T follicular helper cell (primary cell): ENCODE data around the gene LSM7.

ENCODE experiments used
- DNase-seq: peaks from one replicate; pipeline ENCODE4 v3.0.0-alpha.2; 2020; ENCODE audit warnings: low read depth
- total RNA-seq, 2 experiments: gene quantifications; one replicate each; lab custom pipeline; 2026; lab: John Stamatoyannopoulos, UW

The LSM7 gene
- 42.7 to 72.4 reads per million in 2 experiments for total RNA-seq

DNA sequence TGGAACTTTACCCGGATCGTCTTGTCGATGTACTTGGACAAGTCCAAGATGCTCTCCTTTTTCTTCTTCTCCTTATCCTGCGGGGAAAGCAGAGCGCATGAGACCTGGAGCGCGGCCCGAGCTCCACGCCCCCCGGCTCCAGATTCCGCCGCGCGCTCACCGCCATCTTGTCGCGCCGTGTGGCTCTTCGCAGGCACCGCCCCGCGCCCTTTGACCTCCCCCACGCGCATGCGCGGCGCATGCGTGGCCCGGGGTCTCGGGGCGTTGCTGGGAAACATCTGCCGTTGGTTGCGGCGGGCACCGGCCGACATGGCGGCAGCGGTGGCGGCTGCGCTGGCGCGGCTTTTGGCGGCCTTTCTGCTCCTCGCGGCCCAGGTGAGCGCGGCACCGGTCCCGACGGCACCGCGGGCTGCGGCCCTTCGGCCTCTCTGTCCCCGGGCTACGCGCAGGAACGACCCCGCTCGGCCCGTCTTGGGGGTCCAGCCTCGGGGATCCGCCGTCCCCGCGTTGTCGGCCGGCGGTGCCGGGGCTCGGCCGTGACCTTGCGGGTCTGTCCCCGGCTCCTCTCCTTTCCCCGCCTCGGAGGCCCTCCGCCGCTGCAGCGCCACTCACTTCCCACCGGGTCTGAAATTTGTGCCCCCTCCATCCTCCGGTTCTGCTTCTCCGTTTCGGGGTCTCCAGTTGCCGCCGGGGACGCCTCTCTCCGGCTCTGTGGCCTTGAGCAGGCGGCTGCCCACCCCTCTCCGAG is at the start of gene LSM7, which contains the start of gene SPPL2B:
LSM7 (minus strand) TSS at position 186 of the 748 bp plus-strand sequence; CDS start at position 166, 20 bp downstream.
SPPL2B (plus strand) TSS at position 284 of the 748 bp plus-strand sequence; CDS start at position 310, 26 bp downstream.
- DNase-seq = peak; percentile 90

GRCh38 chr19:2376784-2377519 is 48.6 kb upstream of the LSM7 start:
- DNase-seq = no peak

DNA sequence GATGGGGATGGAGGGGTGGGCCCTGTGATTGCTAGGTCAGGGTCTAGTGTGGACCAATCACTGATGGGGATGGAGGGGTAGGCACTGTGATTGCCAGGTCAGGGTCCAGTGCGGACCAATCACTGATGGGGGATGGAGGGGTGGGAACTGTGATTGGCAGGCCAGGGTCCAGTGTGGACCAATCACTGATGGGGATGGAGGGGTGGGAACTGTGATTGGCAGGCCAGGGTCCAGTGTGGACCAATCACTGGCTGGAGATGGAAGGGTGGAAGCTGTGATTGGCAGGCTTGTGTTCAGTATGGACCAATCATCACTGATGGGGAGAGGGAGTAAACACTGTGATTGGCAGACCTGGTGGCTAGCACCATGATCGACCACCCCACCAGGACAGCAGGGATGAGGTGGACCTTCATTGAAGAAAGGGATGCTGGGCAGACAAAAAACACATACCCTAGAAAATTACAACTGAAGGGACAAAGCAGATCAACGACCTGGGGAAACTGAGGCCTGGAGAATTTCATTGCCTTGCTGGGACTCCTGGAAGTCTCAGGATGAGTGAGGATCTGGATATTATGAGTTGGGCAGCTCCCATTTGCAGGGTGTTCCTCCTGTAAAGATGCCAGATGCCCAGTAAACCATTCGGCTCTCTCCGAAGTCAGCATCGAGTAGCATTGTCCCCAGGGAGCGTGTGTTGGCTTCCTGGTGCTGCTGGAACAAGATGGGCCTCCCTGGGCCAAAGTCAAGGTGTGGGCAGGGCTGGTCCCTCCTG is 47.2 kb upstream of the LSM7 start:
- no peak for DNase-seq

- no peak for DNase-seq
These were observed 46.4 kb upstream of the LSM7 start for GRCh38 chr19:2374808-2375207.

- DNase-seq = no peak
These were observed 43.8 kb upstream of the LSM7 start for GRCh38 chr19:2372076-2372612.

- no peak for DNase-seq
These were observed 43.3 kb upstream of the LSM7 start for GRCh38 chr19:2371656-2372055.

GRCh38 chr19:2365201-2365970 is 37.0 kb upstream of the LSM7 start:
- no peak for DNase-seq

DNA sequence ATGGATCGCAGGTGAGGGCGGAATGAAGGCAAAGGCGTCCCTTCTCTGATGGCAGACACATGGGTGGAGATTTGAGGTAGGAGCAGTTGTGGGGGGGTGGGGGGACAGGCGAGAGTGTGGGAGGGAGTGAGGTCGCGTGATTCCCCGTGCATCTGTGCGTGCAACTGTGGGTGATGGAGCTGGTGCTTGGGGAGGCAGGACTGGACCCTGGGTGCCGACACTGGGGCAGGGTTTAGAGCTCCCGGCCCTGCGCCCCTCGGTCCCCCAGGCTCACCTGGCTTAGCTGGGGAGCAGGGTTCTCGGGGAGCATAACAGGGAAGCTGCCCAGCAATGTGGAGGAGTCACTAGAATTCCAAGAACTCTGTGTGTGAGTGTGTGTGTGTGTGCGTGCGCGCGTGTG is 35.0 kb upstream of the LSM7 start:
- DNase-seq = no peak

GRCh38 chr19:2362970-2363300 is 34.5 kb upstream of the LSM7 start:
- DNase-seq = no peak

- DNase-seq = no peak
These were observed 33.9 kb upstream of the LSM7 start for GRCh38 chr19:2362046-2362969.

- DNase-seq = no peak
These were observed 33.1 kb upstream of the LSM7 start for GRCh38 chr19:2361246-2362045.

GRCh38 chr19:2360833-2361232 is 32.4 kb upstream of the LSM7 start:
- DNase-seq = no peak

- no peak for DNase-seq
These were observed 31.8 kb upstream of the LSM7 start, which contains the start of gene TMPRSS9 for GRCh38 chr19:2359992-2360685. Gene TMPRSS9 (plus strand): TSS chr19:2360265. CDS start chr19:2389786, 29,521 bp downstream.

- DNase-seq = no peak
These were observed 30.3 kb upstream of the LSM7 start for GRCh38 chr19:2358548-2359173.

DNA sequence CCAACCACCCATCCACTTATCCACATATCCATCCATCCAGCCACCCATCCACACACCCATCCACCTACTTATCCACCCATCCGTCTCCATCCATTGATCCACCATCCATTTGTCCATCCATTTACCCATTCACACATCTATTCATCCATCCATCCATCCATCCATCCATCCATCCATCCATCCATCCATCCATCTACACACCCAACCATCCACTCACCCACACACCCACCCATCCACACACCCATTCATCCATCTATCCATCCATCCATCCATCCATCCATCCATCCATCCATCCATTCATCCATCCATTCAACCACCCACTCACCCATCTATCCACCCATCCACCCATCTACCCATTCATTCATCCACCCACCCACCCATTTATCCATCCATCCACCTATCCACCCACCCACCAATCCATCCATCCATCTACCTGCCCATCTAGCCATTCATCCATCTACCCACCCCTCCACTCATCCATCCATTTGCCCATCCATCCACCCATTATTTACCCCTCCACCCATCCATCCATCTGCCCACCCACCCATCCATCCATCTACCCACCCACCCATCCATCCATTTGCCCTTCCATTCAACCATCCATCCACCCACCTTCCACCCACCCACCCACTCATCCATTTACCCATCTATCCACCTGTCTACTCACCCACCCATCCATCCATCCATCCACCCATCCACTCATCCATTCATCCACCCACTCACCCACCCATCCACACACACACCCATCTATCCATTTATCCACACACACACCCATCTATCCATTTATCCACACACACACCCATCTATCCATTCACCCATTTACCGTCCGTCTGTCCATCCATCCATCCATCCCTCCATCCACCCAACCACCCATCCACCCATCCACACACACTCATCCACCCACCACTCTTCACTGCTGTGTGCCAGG is 29.2 kb upstream of the LSM7 start:
- no peak for DNase-seq

DNA sequence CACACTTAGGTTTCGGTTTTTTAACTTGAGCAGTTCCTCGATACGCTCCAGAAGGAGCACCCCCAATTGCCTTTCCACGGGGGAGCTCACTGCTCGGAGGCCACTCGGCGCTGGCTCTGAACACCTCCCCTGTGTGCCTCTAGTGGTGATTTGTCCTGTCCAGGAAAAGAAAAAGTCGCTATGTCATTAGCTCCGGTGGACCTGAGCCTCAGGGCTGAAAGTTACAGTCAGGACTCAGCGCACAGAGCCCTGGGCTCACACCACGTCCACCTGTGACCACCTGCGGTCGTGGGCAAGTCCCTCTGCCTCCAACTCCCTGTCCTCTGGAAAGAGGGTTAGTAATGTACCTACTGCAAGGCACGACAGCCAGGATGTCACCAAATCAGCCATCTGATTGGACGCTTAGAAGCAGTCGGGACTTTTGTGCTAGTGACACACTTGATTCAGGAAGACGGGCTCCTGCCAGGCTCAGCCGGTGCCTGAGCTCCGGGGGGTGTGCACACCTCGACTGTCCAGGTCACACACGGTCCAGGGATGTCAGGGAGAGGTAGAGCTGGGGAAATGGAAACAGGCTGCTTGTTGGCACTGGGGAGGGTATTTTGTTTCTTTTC is 27.8 kb upstream of the LSM7 start:
- DNase-seq = no peak
